HEK293 (cell line): ENCODE data around the gene TAS1R1.
A peak's percentile ranks its signal among the peaks of the same experiment; 100 is the strongest.

Experiments
- CTCF ChIA-PET: fragments of 350-600 bp; formaldehyde crosslinking; extraction: SDS; loops from one replicate; lab custom pipeline; 2021; ENCODE audit warnings: antibody characterized with exemption; lab: Yijun Ruan, JAX
- POLR2A ChIA-PET: fragments of 300-600 bp; formaldehyde crosslinking; extraction: SDS; loops from one replicate; lab custom pipeline; 2020; ENCODE audit warnings: antibody characterized with exemption, inconsistent platforms; lab: Yijun Ruan, JAX
- H3K27ac ChIP-seq: fragments of 200-500 bp; sonication (Bioruptor generic); 2 replicates; pipeline ENCODE4 v1.5.1; 2014; ENCODE audit warnings: low read depth, low read length, control low read depth, inconsistent platforms; ENCODE audit errors: extremely low read depth
- H3K36me3 ChIP-seq, 2 experiments: fragments of 200-500 bp in 1 of 2; sonication (Bioruptor generic) in 1 of 2; 1 replicate in 1 of 2; 2 replicates in 1 of 2; pipeline ENCODE4 v1.5.1; 2014 to 2017; ENCODE audit warnings: inconsistent platforms in 2 of 2, low read length in 2 of 2; ENCODE audit not compliant: control insufficient read depth in 2 of 2, insufficient read depth in 1 of 2
- H3K4me1 ChIP-seq: fragments of 200-500 bp; sonication (Bioruptor generic); 2 replicates; pipeline ENCODE4 v1.5.1; 2014; ENCODE audit warnings: mild to moderate bottlenecking, low read length, inconsistent platforms; ENCODE audit not compliant: control insufficient read depth, insufficient read depth
- H3K4me3 ChIP-seq: 2 replicates; pipeline ENCODE4 v1.5.1; 2011; ENCODE audit warnings: low read depth, mild to moderate bottlenecking, control low read depth, low read length, moderate library complexity
- H3K9me3 ChIP-seq: fragments of 200-500 bp; sonication (Bioruptor generic); 2 replicates; pipeline ENCODE4 v1.5.1; 2014; ENCODE audit warnings: low read depth, low read length, inconsistent platforms; ENCODE audit not compliant: control insufficient read depth, insufficient read depth
- GLIS2 ChIP-seq: fragments of 450-650 bp; formaldehyde crosslinking; IDR thresholded peaks from 2 replicates; pipeline ENCODE4 v1.5.1; 2016; ENCODE audit warnings: missing biosample characterization, missing genetic modification characterization
- KLF16 ChIP-seq: fragments of 450-650 bp; formaldehyde crosslinking; IDR thresholded peaks from 2 replicates; pipeline ENCODE4 v1.5.1; 2017; ENCODE audit warnings: missing biosample characterization, missing genetic modification characterization
- PRDM4 ChIP-seq: fragments of 450-650 bp; formaldehyde crosslinking; IDR thresholded peaks from 2 replicates; pipeline ENCODE4 v1.5.1; 2017; ENCODE audit warnings: missing biosample characterization, missing genetic modification characterization
- PRDM6 ChIP-seq: fragments of 450-650 bp; formaldehyde crosslinking; IDR thresholded peaks from 2 replicates; pipeline ENCODE4 v1.5.1; 2017; ENCODE audit warnings: missing biosample characterization, missing genetic modification characterization
- REST ChIP-seq: fragments of 450-650 bp; formaldehyde crosslinking; IDR thresholded peaks from 2 replicates; pipeline ENCODE4 v1.5.1; 2016; ENCODE audit warnings: missing biosample characterization, missing genetic modification characterization
- ZBTB17 ChIP-seq: fragments of 450-650 bp; formaldehyde crosslinking; IDR thresholded peaks from 2 replicates; pipeline ENCODE4 v1.5.1; 2016; ENCODE audit warnings: missing biosample characterization, missing genetic modification characterization
- ZBTB20 ChIP-seq: fragments of 450-650 bp; formaldehyde crosslinking; IDR thresholded peaks from 2 replicates; pipeline ENCODE4 v1.5.1; 2016; ENCODE audit warnings: missing biosample characterization, missing genetic modification characterization
- ZBTB6 ChIP-seq: fragments of 450-650 bp; formaldehyde crosslinking; IDR thresholded peaks from 2 replicates; pipeline ENCODE4 v1.5.1; 2017; ENCODE audit warnings: missing biosample characterization, missing genetic modification characterization
- ZBTB8A ChIP-seq: fragments of 450-650 bp; formaldehyde crosslinking; IDR thresholded peaks from 2 replicates; pipeline ENCODE4 v1.5.1; 2016; ENCODE audit warnings: missing biosample characterization, missing genetic modification characterization
- ZNF10 ChIP-seq: fragments of 450-650 bp; formaldehyde crosslinking; IDR thresholded peaks from 2 replicates; pipeline ENCODE4 v1.5.1; 2017; ENCODE audit warnings: missing biosample characterization, missing genetic modification characterization
- ZNF148 ChIP-seq: fragments of 450-650 bp; formaldehyde crosslinking; IDR thresholded peaks from 2 replicates; pipeline ENCODE4 v1.5.0; 2017; ENCODE audit warnings: missing biosample characterization, missing genetic modification characterization, borderline replicate concordance
- ZNF175 ChIP-seq: fragments of 450-650 bp; formaldehyde crosslinking; IDR thresholded peaks from 2 replicates; pipeline ENCODE4 v1.5.1; 2016; ENCODE audit warnings: missing biosample characterization, missing genetic modification characterization
- ZNF221 ChIP-seq: fragments of 450-650 bp; formaldehyde crosslinking; IDR thresholded peaks from 2 replicates; pipeline ENCODE4 v1.5.1; 2017; ENCODE audit warnings: missing biosample characterization, missing genetic modification characterization, borderline replicate concordance
- ZNF248 ChIP-seq: fragments of 450-650 bp; formaldehyde crosslinking; IDR thresholded peaks from 2 replicates; pipeline ENCODE4 v1.5.1; 2017; ENCODE audit warnings: missing biosample characterization, missing genetic modification characterization
- ZNF335 ChIP-seq: fragments of 450-650 bp; formaldehyde crosslinking; conservative IDR thresholded peaks from 2 replicates; pipeline ENCODE4 v1.5.1; 2016; ENCODE audit warnings: missing biosample characterization, missing genetic modification characterization
- ZNF473 ChIP-seq: fragments of 450-650 bp; formaldehyde crosslinking; IDR thresholded peaks from 2 replicates; pipeline ENCODE4 v1.5.1; 2017; ENCODE audit warnings: missing biosample characterization, missing genetic modification characterization
- ZNF501 ChIP-seq: fragments of 450-650 bp; formaldehyde crosslinking; IDR thresholded peaks from 2 replicates; pipeline ENCODE4 v1.5.1; 2016; ENCODE audit warnings: missing biosample characterization, missing genetic modification characterization
- ZNF530 ChIP-seq: fragments of 450-650 bp; formaldehyde crosslinking; IDR thresholded peaks from 2 replicates; pipeline ENCODE4 v1.5.1; 2016; ENCODE audit warnings: low read depth, missing biosample characterization, missing genetic modification characterization
- ZNF544 ChIP-seq: fragments of 450-650 bp; formaldehyde crosslinking; IDR thresholded peaks from 2 replicates; pipeline ENCODE4 v1.5.0; 2017; ENCODE audit warnings: missing biosample characterization, missing genetic modification characterization
- ZNF558 ChIP-seq: fragments of 450-650 bp; formaldehyde crosslinking; IDR thresholded peaks from 2 replicates; pipeline ENCODE4 v1.5.1; 2016; ENCODE audit warnings: missing biosample characterization, missing genetic modification characterization
- ZNF610 ChIP-seq: fragments of 450-650 bp; formaldehyde crosslinking; IDR thresholded peaks from 2 replicates; pipeline ENCODE4 v1.5.1; 2016; ENCODE audit warnings: missing biosample characterization, missing genetic modification characterization, borderline replicate concordance

TAS1R1 gene

GRCh38 chr1:6580593-6581409, 25.7 kb downstream of the TAS1R1 start (continued):
- TF ChIP-seq PRDM6 (no peak), ZNF335 (tag by site-specific recombination) (peak; percentile 90), ZNF10 (tag by site-specific recombination) (no peak), ZBTB17 (peak; percentile 23; the same call in 1 of the 2 replicates), ZBTB6 (tag by site-specific recombination) (no peak), ZNF221 (tag by site-specific recombination) (no peak), ZNF473 (tag by site-specific recombination) (no peak), ZNF544 (tag by site-specific recombination) (no peak), GLIS2 (tag by site-specific recombination) (peak; percentile 3; the same call in 1 of the 2 replicates), PRDM4 (peak; percentile 98), ZNF530 (tag by site-specific recombination) (no peak)
- TF ChIP-seq, all 188 proteins: peak for 8

GRCh38 chr1:6581561-6582305, 26.6 kb downstream of the TAS1R1 start:
- Histone ChIP-seq H3K4me1 (peaks cover 9% of the 10 kb centered on the region), H3K27ac (no peak overlapping the region), H3K9me3 (no peaks in the 10 kb centered on the region), H3K4me3 (no peak overlapping the region), H3K36me3 (peaks cover 0 to 42% of the 10 kb centered on the region in 2 experiments; a peak in 1 of 3 replicates)
- ChIA-PET CTCF (interaction anchor here (1.2 kb wide), 1 partner anchor 27 kb away, joined by 6 read pairs; the partner anchor contains the start of genes NOL9 and TAS1R1), POLR2A (interaction anchor here (0.7 to 2.7 kb wide), 4 partner anchors 10 to 286 kb away, joined by 3 to 25 read pairs (median 14); partner anchors contain the start of genes KLHL21, NOL9 and TAS1R1)
- peak; percentile 57; the same call in 1 of the 2 replicates for TF ChIP-seq ZBTB6 (tag by site-specific recombination)
- TF ChIP-seq ZNF501 (tag by site-specific recombination) = no peak
- TF ChIP-seq ZNF175 (tag by site-specific recombination) = no peak
- TF ChIP-seq ZNF558 = no peak
- no peak for TF ChIP-seq ZNF610 (tag by site-specific recombination)
- no peak for TF ChIP-seq KLF16 (tag by site-specific recombination)
- TF ChIP-seq ZBTB20 (tag by site-specific recombination) = no peak
- no peak for TF ChIP-seq ZBTB8A (tag by site-specific recombination)
- no peak for TF ChIP-seq REST (tag by site-specific recombination)
- no peak for TF ChIP-seq ZNF148
- no peak for TF ChIP-seq ZNF248 (tag by site-specific recombination)
